Stimulated activated CD8-positive, alpha-beta memory T cell treated with anti-CD3 and anti-CD28 coated beads, Interleukin-12 subunit alpha, Interleukin-12 subunit beta, amount 100 ng/mL, for 24 hours (primary cell): ENCODE results near the gene MAP7D1.
"Not testable (repeated sequence)": the region's sequence is repeated elsewhere in the genome, so short reads cannot be mapped to it uniquely, and the experiment has no call there.

Source experiments
- DNase-seq: peaks from one replicate; pipeline ENCODE4 v3.0.0-alpha.2; 2020; ENCODE audit errors: extremely low read depth

Gene MAP7D1

DNA sequence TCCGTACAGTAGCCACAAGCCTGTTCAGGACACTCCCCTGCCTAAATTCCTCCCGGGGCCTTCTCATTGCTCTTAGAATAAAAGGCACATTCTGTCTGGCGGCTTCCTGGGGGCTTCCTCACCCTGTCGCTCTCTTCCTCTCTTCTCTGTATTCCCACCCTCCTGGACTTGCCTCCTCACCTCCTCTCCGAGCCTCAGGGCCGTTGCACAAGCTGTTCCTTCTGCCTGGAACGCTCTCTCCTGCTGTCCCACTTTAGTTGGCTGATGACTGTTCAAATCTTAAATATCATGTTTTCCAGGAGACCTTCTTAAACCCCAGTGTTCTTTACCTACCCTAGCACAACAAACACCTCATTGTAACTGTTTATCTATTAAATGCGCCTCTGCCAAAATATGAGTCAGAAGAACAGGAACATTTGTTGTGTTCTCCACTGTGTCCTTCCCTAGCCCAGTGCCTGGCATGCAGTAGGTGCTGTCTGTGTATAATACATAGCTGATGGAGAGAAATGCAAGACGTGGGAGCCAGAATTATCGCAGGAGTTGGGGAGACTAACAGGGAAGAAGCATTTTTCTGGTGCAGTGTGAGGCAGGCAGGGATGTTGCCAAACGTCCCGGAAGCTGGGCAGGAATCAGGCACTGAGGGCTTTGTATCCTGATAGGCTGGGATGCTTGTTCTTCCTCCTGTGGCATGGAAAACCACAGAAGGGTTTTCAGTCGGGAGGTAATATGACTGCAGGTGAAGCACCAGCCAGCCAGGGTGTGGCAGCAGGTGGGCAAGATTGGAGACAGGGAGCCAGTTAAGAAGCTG lies 44.2 kb downstream of the MAP7D1 start:
- no peak for DNase-seq

DNA sequence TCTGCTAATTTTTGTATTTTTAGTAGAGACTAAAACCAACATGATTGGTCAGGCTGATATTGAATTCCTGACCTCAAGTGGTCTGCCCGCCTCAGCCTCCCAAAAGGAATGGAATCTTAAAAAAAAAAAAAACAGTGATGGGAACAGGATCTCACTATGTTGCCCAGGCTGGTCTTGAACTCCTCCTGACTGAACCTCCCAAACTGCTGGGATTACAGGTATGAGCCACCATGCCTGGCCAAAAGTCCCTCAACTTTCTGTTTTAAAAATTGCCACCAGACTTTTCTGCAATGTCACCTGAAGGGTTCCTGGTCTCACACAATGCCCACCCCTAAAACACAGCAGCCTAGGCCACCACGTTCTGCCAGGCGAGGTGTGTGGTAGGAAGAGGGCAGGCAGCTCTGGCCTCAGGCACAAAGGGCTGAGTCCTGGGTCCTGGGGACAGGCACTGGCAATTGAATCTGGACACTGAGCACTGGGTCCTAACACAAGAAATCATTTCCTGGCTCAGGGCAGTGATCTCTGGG lies 47.1 kb downstream of the MAP7D1 start:
- no peak for DNase-seq

DNA sequence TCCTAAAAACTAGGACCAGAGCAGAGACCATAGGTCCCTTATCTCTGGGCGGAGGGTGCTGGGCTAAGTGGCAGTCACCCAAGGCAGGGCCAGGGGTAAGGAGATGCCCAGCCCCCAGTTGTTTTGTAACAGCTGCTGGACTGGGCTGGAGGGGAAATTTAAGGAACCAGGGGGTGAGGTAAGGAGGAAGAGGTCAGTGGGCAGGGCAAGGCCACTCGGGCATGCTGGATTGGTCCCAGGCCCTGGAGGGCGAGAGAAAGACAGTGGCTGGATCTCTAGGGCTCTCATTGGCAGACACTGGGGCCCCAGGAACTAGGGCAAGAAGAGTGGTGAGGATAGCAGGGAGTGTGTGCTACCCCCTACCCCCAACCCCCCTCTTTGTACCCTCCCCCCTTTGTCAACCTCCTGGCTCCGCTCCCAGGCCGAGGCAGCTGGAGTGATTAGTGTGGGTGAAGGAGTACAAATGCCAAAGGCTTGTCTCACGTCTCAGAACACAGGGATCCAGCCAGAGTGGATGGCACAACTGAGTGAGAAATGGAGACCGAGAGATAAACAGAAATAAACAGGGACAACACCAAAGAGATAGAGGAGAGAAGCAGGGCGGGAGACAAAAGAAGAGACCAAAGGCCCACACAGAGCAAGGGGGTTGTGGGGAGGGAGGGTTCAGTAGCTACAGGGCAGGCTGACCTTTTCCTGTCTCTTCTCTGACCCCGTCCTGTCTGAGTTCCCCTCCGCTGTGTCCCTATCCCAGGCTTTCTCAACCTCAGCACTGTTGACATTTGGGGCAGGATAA lies 47.8 kb downstream of the MAP7D1 start:
- DNase-seq: no peak

DNA sequence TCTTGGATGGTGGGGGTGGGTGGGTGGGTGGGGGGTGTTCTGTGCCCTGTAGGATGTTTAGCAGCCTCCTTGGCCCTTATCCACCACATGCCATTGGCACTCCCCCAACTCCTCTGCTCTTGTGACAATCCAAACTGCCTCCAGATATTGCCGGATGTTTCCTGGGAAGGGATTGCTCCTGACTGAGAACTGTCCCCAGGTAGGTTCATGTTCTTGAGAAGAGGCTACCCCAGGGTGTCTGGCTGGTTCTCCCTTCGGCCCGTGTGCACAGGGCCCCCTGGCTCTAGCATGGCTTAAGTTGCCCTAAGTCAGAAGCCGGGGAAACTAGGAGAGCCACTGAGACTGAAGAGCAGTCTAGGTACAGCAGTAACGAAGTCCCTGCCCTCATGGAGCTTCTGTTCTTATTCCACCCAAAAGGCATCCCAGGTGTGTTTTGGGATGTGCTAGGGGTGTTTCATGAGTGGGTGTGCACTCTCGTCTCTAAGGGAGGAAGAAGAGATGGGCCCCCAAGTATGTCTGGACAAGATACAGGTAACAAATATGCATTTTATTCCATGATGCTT lies 48.5 kb downstream of the MAP7D1 start:
- DNase-seq: no peak

DNA sequence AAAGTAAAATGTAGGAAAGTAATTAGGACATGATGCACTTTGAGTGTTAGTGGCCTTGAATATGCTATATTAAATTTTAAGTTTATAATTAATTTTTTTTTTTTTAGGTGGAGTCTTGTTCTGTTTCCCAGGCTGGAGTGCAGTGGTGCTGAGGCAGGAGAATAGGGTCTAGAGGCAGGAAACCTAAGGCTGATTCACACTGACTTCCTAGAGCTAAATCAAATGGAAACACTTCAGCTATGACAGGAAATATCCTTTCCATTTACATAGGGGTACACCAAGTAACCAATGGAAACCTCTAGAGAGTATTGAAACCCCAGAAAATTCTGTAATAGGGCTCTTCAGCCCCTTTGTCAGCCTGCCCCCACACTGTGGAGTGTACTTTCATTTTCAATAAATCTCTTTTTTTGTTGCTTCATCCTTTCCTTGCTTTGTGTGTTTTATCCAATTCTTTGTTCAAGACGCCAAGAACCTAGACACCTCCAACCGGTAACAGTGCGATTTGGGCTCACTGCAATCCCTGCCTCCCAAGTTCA lies 50.4 kb downstream of the MAP7D1 start:
- no peak for DNase-seq

DNA sequence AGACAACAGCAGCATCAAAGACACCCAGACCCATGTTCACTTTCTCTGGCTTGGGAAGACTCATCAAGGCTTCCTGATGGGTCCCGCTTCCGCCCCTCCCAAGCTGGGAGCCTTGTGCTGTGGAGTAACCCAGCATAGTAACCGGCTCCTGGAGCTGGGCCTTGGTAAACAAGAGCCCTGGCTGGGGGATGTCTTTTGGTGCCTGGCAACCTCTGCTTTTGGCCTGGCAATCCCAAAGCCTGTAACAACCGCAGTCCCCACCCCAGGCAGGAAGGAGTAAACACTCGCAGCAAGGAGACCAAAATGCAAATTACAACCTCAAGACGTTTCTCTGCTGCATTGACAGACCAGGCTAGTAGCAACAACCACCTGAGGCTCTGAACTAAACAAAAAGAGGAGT lies 51.4 kb downstream of the MAP7D1 start:
- DNase-seq: no peak

DNA sequence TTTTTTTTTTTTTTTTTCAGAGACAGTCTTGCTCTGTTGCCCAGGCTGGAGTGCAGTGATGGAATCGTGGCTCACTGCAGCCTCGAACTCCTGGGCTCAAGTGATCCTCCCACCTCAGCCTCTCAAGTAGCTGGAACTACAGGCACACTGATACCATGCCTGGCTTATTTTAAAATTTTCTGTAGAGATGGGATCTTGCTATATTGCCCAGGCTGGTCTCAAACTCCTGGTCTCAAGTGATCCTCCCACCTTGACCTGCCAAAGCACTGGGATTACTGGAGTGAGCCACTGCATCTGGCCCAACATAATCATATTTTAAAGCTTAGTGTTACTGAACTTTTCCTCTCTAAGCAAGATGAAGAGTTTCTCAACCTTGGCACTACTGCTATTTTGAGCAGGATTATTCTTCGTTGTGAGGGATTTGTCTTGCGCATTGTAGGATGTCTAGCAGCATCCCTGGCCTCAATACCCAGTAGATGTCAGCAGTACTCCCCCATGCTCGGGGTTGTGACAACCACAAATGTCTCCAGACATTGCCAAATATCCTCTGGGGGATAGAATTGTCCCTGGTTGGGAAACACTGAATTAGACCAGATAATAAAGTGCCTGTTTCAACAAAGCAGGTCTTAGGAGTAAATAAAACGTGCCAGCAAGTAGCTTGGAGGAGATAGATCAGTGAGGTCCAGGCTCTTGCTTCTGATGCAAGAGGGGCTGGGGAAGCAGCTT lies 53.2 kb downstream of the MAP7D1 start:
- DNase-seq: no peak

DNA sequence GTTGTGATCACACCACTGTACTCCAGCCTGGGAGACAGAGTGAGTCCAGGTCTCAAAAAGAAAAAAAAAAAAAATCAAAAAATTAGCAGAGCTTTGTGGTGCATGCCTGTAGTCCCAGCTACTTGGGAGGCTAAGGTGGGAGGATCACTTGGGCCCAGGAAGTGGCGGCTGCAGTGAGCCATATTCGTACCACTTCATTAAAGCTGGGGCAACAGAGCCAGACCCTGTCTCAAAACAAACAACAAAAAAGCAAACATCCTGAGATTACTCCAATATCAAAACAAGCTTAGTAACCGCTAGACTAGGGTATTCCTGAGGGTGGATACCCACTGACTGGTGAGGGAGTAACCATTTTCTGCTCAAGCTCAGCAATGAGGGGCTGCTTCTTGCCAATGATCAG lies 55.3 kb downstream of the MAP7D1 start:
- no peak for DNase-seq

DNA sequence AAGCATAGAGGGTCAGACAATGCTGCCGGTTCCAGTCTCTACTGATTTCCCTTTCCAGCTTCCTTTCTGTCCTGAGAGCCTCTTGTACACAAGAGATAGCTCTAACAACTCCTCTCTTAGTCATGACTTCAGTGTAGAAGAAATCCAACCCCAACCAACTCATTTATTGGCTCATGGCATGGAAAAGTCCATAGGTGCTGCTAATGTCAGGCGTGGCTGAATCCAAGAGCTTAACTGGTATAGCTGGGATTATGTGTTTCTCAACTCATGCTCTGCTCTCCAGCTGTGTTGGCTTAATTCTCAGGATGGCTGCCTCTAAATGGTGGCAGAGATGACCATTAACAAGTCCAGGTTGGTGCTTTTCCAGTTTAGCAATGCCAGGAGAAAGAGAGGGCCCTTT lies 55.9 kb downstream of the MAP7D1 start:
- no peak for DNase-seq

DNA sequence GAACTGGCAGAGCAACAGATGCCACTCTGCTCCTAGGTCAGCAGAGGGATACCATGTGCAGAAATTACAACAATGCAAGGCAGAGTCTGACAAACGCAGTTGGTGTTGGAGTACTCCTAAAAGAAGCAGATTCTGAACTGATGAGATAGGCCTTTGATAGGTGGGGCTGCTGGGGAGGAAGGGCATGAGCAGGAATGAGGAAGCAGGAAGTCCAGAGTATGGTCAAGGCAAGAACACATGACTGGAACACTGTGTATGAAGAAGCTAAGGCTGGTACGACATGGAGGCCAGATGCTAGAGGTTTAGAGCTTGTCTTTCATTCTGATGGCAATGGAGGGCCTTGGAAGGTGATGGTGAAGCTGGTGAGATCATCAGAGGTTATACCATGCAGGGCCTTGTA lies 56.8 kb downstream of the MAP7D1 start:
- DNase-seq: no peak

DNA sequence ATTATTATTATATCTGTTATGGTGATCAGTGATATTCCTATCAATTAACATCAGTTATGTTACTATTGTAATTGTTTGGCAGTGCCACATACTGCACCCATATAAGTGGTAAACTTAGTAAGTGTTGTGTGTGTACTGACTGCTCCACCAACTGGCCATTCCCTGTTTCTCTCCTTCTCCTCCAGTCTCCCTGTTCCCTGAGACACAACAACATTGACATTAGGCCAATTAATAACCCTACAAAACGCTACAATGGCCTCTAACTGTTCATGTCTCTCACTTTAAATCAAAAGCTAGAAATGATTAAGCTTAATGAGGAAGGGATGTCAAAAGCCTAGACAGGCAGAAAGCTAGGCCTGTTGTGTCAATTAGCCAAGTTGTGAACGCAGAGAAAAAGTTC lies 61.7 kb downstream of the MAP7D1 start:
- no peak for DNase-seq

DNA sequence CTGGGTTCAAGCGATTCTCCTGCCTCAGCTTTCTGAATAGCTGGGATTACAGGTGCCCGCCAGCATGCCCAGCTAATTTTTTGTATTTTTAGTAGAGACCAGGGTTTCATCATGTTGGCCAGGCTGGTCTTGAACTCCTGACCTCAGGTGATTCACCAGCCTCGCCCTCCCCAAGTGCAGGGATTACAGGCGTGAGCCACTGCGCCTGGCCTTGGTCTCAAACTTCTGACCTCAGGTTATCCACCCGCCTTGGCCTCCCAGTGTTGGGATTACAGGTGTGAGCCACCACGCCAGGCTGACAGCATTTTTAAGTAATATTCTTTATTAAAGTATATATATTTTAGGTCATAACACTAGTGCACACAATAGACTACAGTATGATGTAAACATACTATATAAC lies 65.9 kb downstream of the MAP7D1 start:
- not testable (repeated sequence) for DNase-seq

DNA sequence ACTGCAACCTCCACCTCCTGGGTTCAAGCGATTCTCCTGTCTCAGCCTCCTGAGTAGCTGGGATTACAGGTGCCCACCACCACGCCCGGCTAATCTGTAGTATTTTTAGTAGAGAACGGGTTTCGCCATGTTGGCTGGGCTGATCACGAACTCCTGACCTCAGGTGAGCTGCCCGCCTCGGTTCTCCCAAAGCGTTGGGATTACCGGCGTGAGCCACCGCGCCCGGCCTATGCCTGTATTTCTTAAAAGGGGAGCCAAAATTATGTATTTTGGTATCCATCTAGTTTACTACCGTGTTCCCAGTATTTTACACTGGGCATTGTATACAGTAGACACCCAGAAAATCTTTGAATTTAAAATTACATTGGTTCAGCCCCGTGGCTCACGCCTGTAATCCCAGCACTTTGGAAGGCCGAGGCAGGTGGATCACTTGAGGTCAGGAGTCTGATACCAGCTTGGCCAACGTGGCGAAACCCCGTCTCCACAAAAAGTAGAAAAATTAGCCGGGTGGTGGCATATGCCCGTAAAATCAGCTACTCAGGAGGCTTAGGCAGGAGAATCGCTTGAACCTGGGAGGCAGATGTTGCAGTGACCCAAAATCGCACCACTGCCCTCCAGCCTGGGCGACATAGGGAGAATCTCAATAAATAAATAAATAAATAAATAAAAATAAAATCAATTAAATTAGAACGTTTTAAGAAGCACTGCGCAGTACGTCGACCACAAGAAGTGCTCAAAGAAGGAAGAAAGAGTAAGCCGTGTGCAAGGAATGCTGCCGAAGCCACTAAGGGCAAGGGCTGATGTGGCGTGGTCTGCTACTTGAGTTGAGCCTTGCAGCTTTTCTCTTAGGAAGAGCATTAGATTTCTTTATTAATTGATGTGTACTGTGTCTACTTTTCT lies 66.8 kb downstream of the MAP7D1 start:
- DNase-seq: no peak

DNA sequence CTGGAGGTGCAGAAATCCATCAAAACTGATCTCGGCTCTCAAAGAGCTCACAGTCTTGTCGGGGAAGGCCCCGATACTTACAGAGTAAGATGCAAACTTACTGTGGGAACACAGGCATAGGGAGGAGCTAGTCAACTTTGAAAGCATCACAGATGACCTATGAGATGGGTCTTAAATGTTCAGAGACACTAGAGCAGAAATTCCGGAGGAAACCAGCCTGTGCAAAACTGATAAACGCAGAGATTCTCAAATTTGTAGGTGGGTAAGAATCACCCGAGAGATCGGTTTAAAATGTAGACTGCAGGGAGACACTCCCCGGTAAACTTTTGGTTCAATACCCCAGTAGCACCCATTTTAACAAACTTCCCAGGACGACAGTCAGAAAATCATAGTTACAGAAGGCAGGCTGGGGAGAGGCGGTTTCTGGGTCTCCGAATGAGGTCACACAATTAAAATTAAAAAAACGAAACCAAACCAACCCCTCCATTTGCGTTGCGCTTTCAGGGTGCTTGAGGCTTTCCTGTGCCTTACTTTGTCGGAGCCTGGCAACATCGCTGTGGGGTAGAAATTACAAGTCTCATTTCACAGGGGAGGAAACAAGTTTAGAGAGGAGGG lies 67.5 kb downstream of the MAP7D1 start:
- DNase-seq: no peak

DNA sequence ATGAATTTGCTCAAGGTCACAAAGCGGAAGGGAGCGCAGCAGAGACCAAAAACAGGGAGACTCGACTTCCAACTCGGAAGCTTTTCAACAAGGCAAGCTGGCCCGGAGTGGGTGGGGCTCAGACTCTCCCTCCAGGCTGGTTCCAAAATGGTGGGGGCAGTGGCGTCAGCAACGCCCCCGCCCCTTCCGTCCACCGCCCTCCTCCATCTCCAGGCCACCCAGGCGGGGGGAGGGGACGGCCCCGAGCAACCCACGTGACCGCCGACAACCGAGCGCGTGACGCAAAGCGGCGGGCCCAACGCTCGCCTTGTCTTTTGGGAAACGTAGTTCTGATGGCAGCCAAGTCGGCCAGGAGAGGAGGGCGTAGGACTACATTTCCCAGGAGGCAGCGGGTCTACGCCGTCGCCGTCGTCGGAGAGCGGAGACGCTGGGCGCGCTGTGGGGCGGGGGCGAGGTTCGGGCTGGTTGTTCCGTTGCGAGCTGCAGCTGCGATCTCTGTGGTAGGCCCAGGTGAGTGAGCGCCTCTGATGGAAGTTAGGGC lies 68.1 kb downstream of the MAP7D1 start, which contains the start of gene THRAP3:
TSS of gene THRAP3 (plus strand) at position 448 of the 541 bp plus-strand sequence. CDS start 58,121 bp downstream, outside the sequence.
- peak; percentile 98 for DNase-seq

DNA sequence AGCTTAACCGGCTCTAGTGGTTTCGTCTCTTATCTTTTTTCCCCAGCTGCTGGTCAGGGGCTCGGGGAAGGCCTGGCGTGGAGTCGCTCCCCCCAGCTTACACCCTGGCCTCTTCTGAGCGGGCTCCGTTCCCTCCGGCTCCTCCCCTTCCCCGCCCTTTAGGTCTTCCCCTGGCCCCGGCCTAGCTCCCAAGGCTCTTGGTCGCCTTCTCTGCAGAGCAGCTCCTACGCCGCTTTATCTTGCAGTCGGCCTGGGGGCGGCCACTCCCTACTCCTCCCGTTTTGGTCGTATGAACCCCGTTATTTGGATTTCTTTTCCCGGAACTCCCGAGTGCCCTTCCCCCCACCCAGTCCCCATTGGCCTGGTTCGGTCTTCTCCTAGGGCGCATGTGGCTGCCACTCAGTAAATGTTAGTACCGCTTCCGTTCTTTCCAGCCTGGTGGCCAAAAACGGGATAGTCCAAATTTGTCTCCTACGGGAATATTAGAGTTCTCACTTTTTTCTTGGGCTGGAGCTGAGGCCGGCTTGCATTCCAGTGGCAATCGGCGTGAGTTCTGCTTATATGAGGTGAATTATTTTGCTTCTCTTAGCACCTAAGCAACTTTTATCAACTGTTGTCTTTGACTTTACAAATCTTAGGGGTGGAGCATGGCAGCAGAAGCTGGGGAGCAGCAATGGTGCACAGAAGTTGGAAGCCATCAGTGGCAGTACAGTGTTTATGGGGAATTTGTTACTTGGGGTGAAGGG lies 68.8 kb downstream of the MAP7D1 start:
- DNase-seq: no peak

DNA sequence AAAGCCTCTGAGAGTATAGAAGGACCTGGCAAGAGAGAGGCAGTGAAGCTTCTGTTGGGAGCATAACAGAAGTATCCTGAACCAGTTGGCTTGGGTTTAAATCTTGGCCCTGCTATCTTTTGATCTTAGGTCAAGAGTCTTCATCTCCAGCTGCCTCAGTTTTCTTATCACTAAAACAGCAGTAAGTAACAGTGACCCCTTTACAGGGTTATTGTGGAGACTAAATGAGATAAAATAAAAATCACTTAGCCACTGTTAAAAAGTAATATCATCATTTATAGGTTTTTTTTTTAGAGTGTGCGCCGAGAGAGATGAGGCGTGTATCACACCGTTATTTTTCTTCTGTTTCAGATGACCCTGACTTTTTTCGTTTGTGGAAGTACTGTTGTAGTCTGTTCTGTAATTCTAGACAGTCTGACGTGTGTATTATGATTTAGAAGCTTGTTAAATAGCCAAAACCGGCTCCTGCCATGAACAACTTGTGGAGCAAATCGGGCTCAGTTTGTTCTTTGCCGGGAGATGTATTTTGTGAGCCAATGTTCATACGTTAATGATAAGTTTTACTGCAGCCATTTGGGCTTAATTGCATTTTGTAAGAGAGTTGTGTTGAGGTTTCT lies 69.4 kb downstream of the MAP7D1 start:
- DNase-seq: no peak

DNA sequence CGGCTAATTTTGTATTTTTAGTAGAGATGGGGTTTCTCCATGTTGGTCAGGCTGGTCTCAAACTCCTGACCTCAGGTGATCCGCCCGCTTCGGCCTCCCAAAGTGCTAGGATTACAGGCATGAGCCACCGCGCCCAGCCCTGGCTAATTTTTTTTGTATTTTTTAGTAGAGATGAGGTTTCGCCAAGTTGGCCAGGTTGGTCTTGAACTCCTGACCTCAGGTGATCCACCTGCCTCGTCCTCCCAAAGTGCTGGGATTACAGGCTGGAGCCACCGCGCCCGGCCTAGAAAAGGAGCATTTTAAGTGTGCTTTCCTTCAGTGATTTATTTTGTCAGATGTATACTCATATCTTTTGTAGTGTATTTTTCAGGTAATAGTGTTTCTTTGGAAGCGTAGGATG lies 74.3 kb downstream of the MAP7D1 start:
- DNase-seq: not testable (repeated sequence)
